ENCODE measurements around the gene LCP1. TPM values are rescaled to one million over a fixed set of nuclear protein-coding genes. Genes with fewer than 3 reads are reported as not detected.
"Not testable (repeated sequence)": the region's sequence is repeated elsewhere in the genome, so short reads cannot be mapped to it uniquely, and the experiment has no call there.

Gene LCP1
- total RNA-seq, 1 experiment from 2014 or later = 54.6 TPM

DNA sequence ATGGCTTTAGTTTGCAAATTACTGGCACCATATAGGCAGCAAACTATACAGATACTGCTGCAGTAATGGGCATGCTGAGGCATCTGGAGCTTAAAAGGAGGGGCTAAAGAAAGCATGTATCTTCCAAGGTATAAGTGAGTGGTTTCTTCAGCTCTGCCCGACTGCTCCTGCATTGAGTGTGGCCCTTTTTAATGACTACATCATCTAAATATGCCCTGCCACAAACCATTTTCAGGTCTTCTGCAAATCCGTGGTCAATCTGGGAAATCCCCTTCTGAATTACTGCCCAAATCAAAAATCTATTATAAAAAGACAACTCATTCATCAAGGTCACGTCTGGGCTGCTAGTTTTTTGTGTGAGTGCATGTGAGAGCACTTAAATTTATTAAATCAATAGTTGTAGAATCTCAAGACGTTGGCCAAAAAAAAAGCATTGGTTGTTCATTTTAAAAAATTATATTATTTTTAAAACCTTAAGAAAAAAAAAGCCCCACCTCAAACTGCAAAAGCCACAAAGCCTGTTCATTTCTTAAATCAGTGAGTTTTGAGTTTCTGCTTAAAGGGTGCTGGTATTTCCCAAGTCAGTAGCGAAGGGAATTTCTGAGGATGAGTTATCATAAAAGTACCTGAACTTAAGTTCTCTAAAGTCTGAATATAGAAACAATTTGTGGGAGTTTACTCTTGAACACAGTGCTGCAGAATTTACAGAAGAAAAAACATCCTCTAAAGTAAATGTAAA, 16.3 kb downstream of the LCP1 start:
- CTCF ChIA-PET = no interaction called here
- Mint-ChIP-seq H3K4me1 (ENCODE audit: low read depth, unreplicated experiment) (peaks cover 21% of the 10 kb centered on the region), H3K4me3 (ENCODE audit: low read depth, unreplicated experiment) (no peak overlapping the region)

DNA sequence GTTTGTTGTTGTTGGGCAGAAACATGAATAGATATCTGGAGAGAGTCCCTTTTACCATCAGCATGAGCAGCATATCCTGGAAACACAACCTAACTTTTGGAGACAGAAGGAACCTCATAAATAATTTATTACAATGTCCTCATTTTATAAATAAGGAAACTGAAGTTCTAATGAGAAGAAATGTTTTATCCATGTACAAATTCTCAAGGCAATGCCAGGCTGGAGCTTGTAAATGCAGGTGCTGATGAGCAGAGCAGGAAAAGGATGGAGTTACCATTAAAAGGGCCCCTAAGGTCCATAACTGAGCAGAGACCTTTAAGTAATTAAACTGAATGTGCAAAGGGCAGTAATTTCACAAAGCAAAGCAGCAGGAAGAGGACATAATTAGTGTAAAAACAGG, 17.3 kb downstream of the LCP1 start:
- no peaks in the 10 kb centered on the region for H3K27me3 Mint-ChIP-seq (ENCODE audit: unreplicated experiment)
- BruUV-seq (replicated peaks) = no TSS peak
- TF ChIP-seq, protein P1, sequence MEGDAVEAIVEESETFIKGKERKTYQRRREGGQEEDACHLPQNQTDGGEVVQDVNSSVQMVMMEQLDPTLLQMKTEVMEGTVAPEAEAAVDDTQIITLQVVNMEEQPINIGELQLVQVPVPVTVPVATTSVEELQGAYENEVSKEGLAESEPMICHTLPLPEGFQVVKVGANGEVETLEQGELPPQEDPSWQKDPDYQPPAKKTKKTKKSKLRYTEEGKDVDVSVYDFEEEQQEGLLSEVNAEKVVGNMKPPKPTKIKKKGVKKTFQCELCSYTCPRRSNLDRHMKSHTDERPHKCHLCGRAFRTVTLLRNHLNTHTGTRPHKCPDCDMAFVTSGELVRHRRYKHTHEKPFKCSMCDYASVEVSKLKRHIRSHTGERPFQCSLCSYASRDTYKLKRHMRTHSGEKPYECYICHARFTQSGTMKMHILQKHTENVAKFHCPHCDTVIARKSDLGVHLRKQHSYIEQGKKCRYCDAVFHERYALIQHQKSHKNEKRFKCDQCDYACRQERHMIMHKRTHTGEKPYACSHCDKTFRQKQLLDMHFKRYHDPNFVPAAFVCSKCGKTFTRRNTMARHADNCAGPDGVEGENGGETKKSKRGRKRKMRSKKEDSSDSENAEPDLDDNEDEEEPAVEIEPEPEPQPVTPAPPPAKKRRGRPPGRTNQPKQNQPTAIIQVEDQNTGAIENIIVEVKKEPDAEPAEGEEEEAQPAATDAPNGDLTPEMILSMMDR (IDR thresholded peaks at IDR 0.05; ENCODE audit: unreplicated experiment) = no peak
- intact Hi-C loops (cut with micrococcal nuclease; ENCODE audit: unreplicated experiment) = loop anchor here (5.0 kb wide), 1 partner anchor 123 kb away; no protein-coding TSS in a partner anchor
- H3K36me3 Mint-ChIP-seq (ENCODE audit: insufficient read depth, unreplicated experiment) = peaks cover 5% of the 10 kb centered on the region
- no peak overlapping the region for H3K4me3 Mint-ChIP-seq (ENCODE audit: low read depth, unreplicated experiment)
- H3K27ac Mint-ChIP-seq (ENCODE audit: unreplicated experiment) = no peak overlapping the region
- no peak for DNase-seq
- H3K9me3 Mint-ChIP-seq (ENCODE audit: low read depth, unreplicated experiment) = no peaks in the 10 kb centered on the region
- CTCF ChIA-PET = no interaction called here
- H3K4me1 Mint-ChIP-seq (ENCODE audit: low read depth, unreplicated experiment) = peaks cover 20% of the 10 kb centered on the region

More for the DNA sequence above, 16.3 kb downstream of the LCP1 start:
- BruUV-seq (replicated peaks) = no TSS peak
- H3K27me3 Mint-ChIP-seq (ENCODE audit: unreplicated experiment) = no peaks in the 10 kb centered on the region
- TF ChIP-seq, protein P1 (IDR thresholded peaks at IDR 0.05; ENCODE audit: unreplicated experiment) = no peak
- no peak for DNase-seq
- no peaks in the 10 kb centered on the region for H3K9me3 Mint-ChIP-seq (ENCODE audit: low read depth, unreplicated experiment)
- intact Hi-C loops (cut with micrococcal nuclease; ENCODE audit: unreplicated experiment) = no loop called here
- no peak overlapping the region for H3K27ac Mint-ChIP-seq (ENCODE audit: unreplicated experiment)
- peaks cover 5% of the 10 kb centered on the region for H3K36me3 Mint-ChIP-seq (ENCODE audit: insufficient read depth, unreplicated experiment)

DNA sequence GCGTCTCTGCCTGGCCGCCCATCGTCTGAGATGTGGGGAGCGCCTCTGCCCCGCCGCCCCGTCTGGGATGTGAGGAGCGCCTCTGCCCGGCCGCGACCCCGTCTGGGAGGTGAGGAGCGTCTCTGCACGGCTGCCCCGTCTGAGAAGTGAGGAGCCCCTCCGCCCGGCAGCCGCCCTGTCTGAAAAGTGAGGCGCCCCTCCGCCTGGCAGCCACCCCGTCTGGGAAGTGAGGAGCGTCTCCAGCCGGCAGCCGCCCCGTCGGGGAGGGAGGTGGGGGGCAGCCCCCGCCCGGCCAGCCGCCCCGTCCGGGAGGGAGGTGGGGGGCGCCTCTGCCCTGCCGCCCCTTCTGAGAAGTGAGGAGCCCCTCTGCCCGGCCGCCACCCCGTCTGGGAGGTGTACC, 19.2 kb downstream of the LCP1 start:
- H3K4me1 Mint-ChIP-seq (ENCODE audit: low read depth, unreplicated experiment) = peaks cover 12% of the 10 kb centered on the region
- H3K4me3 Mint-ChIP-seq (ENCODE audit: low read depth, unreplicated experiment); H3K27ac Mint-ChIP-seq (ENCODE audit: unreplicated experiment); BruUV-seq (replicated peaks); H3K27me3 Mint-ChIP-seq (ENCODE audit: unreplicated experiment); DNase-seq; H3K9me3 Mint-ChIP-seq (ENCODE audit: low read depth, unreplicated experiment); H3K36me3 Mint-ChIP-seq (ENCODE audit: insufficient read depth, unreplicated experiment): not testable (repeated sequence)
- intact Hi-C loops (cut with micrococcal nuclease; ENCODE audit: unreplicated experiment) = loop anchor here (5.0 kb wide), 1 partner anchor 125 kb away; no protein-coding TSS in a partner anchor
- CTCF ChIA-PET = interaction anchor here (0.5 kb wide), 1 partner anchor 15 kb away, joined by 4 read pairs; no protein-coding TSS in a partner anchor

GRCh38 chr13:46160471-46161066, 21.4 kb downstream of the LCP1 start:
- BruUV-seq (replicated peaks) = no TSS peak
- DNase-seq = peak; percentile 18
- CTCF ChIA-PET = interaction anchor here (1.0 kb wide), 2 partner anchors 161 to 353 kb away, joined by 3 to 7 read pairs; no protein-coding TSS in a partner anchor

More at GRCh38 chr13:46160471-46161066, 21.4 kb downstream of the LCP1 start:
- no peaks in the 10 kb centered on the region for H3K9me3 Mint-ChIP-seq (ENCODE audit: low read depth, unreplicated experiment)
- no peak overlapping the region for H3K4me3 Mint-ChIP-seq (ENCODE audit: low read depth, unreplicated experiment)
- intact Hi-C loops (cut with micrococcal nuclease; ENCODE audit: unreplicated experiment) = loop anchor here (5.0 kb wide), 1 partner anchor 127 kb away; no protein-coding TSS in a partner anchor
- TF ChIP-seq, protein P1 (IDR thresholded peaks at IDR 0.05; ENCODE audit: unreplicated experiment) = peak; percentile 21
- H3K4me1 Mint-ChIP-seq (ENCODE audit: low read depth, unreplicated experiment) = peaks cover 12% of the 10 kb centered on the region
- H3K36me3 Mint-ChIP-seq (ENCODE audit: insufficient read depth, unreplicated experiment) = no peaks in the 10 kb centered on the region
- no peak overlapping the region for H3K27ac Mint-ChIP-seq (ENCODE audit: unreplicated experiment)
- H3K27me3 Mint-ChIP-seq (ENCODE audit: unreplicated experiment) = no peaks in the 10 kb centered on the region
